DMS153 (cell line): ENCODE results near the gene PEMT.
"Not testable (repeated sequence)": the region's sequence is repeated elsewhere in the genome, so short reads cannot be mapped to it uniquely, and the experiment has no call there.

Experiments used
- DNase-seq: peaks from one replicate; lab custom pipeline; 2025; lab: John Stamatoyannopoulos, UW

PEMT gene

DNA sequence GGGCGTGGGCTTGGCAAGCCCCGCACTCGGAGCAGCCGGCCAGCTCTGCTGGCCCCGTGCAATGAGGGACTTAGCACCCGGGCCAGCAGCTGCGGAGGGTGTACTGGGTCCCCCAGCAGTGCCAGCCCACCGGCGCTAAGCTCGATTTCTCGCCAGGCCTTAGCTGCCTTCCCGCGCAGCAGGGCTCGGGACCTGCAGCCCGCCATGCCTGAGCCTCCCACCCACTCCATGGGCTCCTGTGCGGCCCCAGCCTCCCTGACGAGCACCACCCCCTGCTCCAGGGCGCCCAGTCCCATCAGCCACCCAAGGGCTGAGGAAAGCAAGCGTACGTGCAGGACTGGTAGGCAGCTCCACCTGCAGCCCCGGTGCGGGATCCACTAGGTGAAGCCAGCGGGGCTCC is 105.1 kb downstream of the PEMT start:
- DNase-seq: not testable (repeated sequence)

DNA sequence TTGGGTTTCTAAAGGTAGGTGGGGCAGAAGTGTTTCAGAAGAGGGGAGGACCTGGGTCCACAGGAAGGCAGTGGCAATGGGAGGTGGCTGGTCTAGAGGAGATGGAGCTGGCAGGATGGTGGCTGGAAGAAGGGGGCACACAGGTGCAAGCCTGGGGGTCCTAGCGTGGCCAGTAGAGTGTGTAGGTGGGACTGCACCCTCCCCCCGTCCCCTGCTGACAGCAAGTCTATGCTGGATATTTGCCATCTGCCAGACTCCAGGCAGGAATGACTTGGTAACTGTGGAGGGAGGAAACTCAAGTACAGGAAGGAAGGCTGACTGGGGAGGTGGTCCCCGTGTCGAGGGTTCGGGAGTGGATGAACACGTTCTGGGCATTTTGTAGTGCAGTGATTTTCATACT is 106.1 kb downstream of the PEMT start:
- DNase-seq: no peak

GRCh38 chr17:17484451-17484899 is 107.0 kb downstream of the PEMT start:
- DNase-seq: no peak

GRCh38 chr17:17481860-17482259 is 109.6 kb downstream of the PEMT start:
- no peak for DNase-seq

- DNase-seq: no peak
These were observed 110.8 kb downstream of the PEMT start for GRCh38 chr17:17480593-17481148.

DNA sequence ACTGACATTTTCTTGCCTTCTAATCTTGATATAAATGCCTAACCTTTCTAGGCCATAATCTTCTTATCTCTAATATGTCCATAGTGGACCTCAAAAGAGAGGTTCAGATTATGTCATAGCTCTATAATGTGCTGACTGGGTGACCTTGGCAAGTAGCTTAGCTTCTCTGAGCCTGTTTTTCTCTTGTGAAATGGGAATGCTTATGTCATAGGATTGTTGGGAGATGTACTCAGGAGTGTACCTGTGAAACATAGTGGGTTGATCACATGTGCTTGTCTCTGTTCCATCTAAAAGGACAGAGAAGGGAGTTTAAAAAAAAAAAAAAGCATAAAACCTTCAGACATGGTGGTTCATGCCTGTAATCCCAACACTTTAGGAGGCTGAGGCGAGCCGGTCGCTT is 112.3 kb downstream of the PEMT start:
- DNase-seq: no peak

GRCh38 chr17:17476865-17477467 is 114.5 kb downstream of the PEMT start, which contains the start of gene MED9:
Gene MED9, plus strand, starts transcription at chr17:17477000. Its CDS starts 42 bp downstream, at chr17:17477042.
- DNase-seq: peak; percentile 68

DNA sequence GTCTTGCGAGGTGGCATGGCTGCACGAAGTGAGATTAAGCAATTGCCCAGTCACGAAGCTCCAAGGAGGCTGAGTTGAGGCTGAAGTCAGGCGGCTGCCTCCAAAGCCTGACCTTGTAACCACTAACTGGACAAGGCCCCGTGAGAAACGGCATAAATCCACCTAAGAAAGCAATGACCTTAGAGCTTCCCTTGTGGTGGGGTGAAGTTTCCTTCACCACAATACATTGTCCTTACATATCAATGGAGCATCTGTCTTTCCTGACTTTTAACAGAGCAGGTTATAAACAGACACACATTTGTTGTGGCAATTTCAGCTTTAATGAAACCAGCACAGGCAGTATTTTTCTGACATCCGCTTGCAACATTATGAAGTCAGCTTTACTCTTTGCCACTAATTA is 117.2 kb downstream of the PEMT start:
- no peak for DNase-seq

- no peak for DNase-seq
These were observed 119.1 kb downstream of the PEMT start for GRCh38 chr17:17472333-17472920.

- no peak for DNase-seq
These were observed 121.5 kb downstream of the PEMT start for GRCh38 chr17:17469996-17470395.

DNA sequence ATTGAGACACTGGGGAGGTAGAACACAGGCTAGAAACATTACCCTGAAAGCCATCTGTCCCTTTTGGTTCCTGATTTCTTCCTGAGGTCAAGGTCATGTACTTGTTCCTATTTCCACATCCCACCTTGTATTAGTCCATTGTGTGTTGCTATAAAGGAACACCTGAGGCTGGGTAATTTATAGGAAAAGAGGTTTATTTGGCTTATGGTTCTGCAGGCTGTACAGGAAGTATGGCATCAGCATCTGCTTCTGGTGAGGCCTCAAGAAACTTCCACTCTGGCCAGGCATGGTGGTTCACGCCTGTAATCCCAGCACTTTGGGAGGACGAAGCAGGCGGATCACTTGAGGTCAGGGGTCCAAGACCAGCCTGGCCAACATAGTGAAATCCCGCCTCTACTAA is 122.2 kb downstream of the PEMT start:
- no peak for DNase-seq

DNA sequence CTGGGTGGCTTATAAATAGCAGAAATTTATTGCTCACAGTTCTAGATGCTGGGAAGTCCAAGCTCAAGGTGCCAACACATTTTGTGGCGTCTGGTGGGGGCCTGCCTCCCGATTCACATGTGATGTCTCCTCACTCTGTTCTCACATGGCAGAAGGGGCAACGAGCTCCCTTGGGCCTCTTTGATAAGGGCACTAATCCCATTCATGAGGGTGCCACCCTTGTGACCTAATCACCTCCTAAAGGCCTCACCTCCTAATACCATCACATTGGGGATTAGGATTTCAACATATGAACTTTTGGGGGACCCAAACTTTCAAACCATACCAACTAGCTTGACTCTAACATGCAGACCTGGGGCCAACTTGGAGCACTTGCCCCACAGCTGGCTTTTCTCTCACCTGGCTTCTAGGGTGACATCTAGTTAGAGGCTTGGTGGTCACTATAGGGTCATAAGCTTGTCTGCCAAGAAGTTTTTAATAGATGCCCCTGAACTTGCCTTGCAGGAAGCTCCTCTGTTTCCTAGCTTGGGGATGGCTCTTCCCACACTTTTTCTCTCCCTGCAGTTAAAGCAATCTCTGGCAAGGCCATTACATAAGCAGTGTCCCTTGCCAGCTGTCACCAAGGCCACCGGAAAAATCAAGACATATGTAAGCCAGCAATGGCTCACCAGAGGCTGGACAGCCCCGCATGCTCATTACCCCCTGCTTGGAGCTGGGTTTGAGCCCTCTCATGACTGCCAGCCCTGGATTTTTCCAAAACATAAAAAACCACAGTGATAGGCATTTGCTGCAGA is 123.1 kb downstream of the PEMT start:
- no peak for DNase-seq

DNA sequence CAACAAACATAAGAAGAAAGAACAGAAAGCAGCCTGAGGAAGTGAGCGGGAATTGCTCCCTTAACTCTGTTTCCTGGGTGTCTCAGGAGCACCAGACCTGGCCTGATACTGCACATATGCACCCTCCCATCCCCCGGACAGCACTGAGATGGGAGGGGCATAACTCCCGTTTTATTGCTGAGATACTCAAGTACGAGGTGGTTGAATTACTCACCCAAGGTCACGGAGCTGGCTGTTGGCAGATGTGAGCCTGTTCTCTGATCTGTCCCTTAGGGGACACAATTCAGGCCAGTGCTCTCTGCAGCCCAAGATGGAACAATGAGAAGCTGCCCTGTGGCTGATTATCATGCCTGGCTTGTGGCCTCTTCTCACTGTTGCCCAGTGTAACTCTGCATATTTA is 123.8 kb downstream of the PEMT start:
- DNase-seq: no peak

DNA sequence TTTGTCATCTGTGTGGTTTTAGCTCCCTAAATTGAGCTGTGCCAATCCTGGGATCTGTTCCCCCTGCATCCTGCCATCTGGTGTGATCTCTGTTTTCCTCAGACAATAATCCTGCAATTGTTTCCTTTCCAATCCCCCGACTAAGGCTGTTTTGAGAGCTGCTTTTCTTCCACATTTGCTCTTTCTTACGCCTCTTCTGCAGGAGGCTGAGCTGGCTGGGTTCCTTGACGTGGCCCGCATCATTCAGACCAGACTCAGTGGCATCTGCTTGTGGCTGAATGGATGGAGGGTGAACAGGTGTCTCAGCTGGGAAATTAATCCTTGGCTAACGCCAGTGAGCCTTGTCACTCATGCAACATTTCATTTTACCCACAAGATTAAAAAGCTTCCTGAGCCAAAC is 124.5 kb downstream of the PEMT start:
- DNase-seq: no peak

GRCh38 chr17:17466511-17466910 is 125.0 kb downstream of the PEMT start:
- DNase-seq: no peak

DNA sequence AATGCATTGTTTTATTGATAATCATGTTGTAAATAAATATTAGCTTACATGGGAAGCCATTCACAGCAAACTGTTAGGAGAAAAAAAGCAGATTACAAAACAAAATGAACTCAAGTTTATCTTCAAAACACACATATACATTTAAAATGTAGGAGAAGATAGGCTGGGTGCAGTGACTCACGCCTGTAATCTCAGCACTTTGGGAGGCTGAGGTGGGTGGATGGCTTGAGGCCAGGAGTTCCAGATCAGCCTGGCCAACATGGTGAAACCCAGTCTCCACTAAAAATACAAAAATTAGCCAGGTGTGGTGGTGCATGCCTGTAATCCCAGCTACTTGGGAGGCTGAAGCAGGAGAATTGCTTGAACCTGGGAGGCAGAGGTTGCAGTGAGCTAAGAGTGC is 125.6 kb downstream of the PEMT start:
- DNase-seq: not testable (repeated sequence)

DNA sequence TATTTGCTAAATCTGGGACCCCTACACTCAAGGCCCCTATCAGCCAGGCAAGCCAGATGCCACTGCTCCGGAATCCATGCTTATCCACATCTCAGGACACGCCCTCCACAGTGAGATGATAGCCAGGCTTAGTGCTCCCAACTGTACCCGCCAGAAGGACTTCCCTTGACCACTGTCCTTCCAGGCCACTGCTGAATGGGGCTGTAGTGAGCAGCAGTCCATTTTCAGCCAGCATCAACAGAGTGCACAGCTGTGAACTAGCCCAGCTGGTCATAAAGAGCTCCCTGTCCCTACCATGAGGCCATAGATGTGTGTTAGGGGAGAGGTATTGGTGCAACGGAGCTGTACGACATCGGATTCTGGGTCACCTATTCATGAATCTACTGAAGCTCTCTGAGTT is 127.7 kb downstream of the PEMT start:
- no peak for DNase-seq

DNA sequence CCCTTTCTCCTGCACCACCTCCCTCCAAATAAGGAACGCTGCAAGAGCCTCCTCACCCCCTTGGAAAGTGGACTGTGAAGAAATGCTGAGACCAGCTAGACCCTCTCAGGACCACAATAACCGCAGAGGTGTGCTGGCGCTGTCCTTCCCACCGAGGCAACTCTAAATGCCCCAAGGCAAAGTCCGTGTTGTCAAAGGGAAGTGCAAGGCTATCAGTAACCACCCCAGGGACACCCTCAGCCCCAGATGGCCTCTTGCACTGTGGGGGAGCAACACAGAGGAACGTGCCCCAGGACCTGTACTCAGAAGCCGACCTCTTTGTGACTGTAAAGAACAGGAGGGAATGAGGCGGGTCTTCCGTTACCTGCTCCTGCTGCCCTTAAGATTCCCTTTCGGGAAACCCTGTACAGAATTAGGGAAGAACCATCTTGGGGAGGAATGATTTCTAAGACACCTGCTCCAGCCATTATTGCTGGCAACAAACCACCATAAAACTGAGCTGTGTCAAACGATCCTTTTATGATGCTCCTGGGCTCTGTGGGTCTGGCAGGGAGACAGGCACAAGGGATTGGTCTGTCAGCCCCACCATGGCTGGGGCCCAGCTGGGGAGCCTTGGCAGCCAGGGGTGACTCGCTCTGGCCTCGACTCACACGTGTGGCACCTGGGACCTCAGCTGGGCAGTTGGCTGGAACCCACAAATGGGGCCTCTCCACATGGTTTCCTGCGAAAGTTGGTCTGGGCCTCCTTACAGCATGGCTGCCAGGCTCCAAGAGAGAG is 129.3 kb downstream of the PEMT start:
- no peak for DNase-seq

GRCh38 chr17:17460038-17460437 is 131.5 kb downstream of the PEMT start:
- DNase-seq: no peak

GRCh38 chr17:17457680-17458079 is 133.8 kb downstream of the PEMT start:
- DNase-seq: no peak

- DNase-seq: no peak
These were observed 135.3 kb downstream of the PEMT start for GRCh38 chr17:17456251-17456650.
